Measurements from ENCODE around the gene BACE2. TPM values are rescaled to one million over a fixed set of nuclear protein-coding genes. Genes with fewer than 3 reads are reported as not detected.

Gene BACE2
- total and polyA plus RNA-seq, 2 experiments from 2014 or later: 28.4 to 37.0 TPM

DNA sequence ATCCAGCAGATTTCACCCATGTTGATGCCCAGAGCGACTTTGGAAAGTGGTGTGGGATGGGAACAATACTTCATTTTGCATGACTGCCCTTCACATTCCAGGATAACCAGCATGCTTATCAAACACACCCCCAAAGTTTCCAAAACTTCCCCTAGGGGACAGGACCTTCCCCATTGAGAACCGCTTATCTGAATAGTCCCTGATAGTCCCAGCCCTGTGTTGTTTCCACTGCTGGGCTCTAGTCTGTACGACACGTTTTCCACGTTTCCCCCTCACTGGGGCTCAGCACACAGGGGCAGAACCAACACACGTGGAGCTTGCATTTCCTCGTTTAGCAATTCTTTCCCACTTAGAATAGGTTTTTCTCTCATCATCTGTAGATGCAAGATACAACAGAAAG, 61.0 kb downstream of the BACE2 start:
- H2AFZ ChIP-seq: no peak overlapping the region
- H3K4me3 ChIP-seq: no peak overlapping the region
- no peaks in the 10 kb centered on the region for H4K20me1 ChIP-seq (ENCODE audit: insufficient read depth, poor library complexity, severe bottlenecking)
- H3K36me3 ChIP-seq (replicated peaks; ENCODE audit: insufficient read depth, low read depth): no peaks in the 10 kb centered on the region
- WGBS (ENCODE audit: low lambda C conversion rate, missing lambda C conversion rate): 91% methylated on average over 7 of the region's 7 CpGs
- H3K9me3 ChIP-seq (ENCODE audit: low read depth): no peaks in the 10 kb centered on the region
- no peaks in the 10 kb centered on the region for H3K4me1 ChIP-seq (ENCODE audit: insufficient read depth)
- H3K4me2 ChIP-seq: no peak overlapping the region
- no peak for TF ChIP-seq EZH2 (IDR thresholded peaks at IDR 0.05; ENCODE audit: borderline replicate concordance)
- no peak for TF ChIP-seq EZH2phosphoT487 (IDR thresholded peaks at IDR 0.05; ENCODE audit: low read depth, severe bottlenecking, unreplicated experiment)
- TF ChIP-seq, protein P1, sequence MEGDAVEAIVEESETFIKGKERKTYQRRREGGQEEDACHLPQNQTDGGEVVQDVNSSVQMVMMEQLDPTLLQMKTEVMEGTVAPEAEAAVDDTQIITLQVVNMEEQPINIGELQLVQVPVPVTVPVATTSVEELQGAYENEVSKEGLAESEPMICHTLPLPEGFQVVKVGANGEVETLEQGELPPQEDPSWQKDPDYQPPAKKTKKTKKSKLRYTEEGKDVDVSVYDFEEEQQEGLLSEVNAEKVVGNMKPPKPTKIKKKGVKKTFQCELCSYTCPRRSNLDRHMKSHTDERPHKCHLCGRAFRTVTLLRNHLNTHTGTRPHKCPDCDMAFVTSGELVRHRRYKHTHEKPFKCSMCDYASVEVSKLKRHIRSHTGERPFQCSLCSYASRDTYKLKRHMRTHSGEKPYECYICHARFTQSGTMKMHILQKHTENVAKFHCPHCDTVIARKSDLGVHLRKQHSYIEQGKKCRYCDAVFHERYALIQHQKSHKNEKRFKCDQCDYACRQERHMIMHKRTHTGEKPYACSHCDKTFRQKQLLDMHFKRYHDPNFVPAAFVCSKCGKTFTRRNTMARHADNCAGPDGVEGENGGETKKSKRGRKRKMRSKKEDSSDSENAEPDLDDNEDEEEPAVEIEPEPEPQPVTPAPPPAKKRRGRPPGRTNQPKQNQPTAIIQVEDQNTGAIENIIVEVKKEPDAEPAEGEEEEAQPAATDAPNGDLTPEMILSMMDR (IDR thresholded peaks at IDR 0.05; ENCODE audit: poor library complexity): no peak
- H3K27me3 ChIP-seq: no peaks in the 10 kb centered on the region
- no peak for DNase-seq (ENCODE audit: low spot score)
- H3K9me2 ChIP-seq (replicated peaks; ENCODE audit: insufficient read depth): no peaks in the 10 kb centered on the region
- H3K27ac ChIP-seq: no peak overlapping the region
- H3K79me2 ChIP-seq: no peaks in the 10 kb centered on the region

GRCh38 chr21:41229509-41230248, 61.7 kb downstream of the BACE2 start:
- no peaks in the 10 kb centered on the region for H3K9me3 ChIP-seq (ENCODE audit: low read depth)
- H2AFZ ChIP-seq: no peak overlapping the region
- H3K36me3 ChIP-seq (replicated peaks; ENCODE audit: insufficient read depth, low read depth): no peaks in the 10 kb centered on the region
- no peak overlapping the region for H3K4me3 ChIP-seq
- H3K4me1 ChIP-seq (ENCODE audit: insufficient read depth): no peaks in the 10 kb centered on the region
- DNase-seq (ENCODE audit: low spot score): no peak
- H3K27ac ChIP-seq: no peak overlapping the region
- H3K4me2 ChIP-seq: no peak overlapping the region
- no peaks in the 10 kb centered on the region for H4K20me1 ChIP-seq (ENCODE audit: insufficient read depth, poor library complexity, severe bottlenecking)
- no peaks in the 10 kb centered on the region for H3K9me2 ChIP-seq (replicated peaks; ENCODE audit: insufficient read depth)
- TF ChIP-seq, protein P1 (IDR thresholded peaks at IDR 0.05; ENCODE audit: poor library complexity): no peak
- TF ChIP-seq EZH2phosphoT487 (IDR thresholded peaks at IDR 0.05; ENCODE audit: low read depth, severe bottlenecking, unreplicated experiment) (no peak), EZH2 (IDR thresholded peaks at IDR 0.05; ENCODE audit: borderline replicate concordance) (no peak)
- 96% methylated on average over 10 of the region's 10 CpGs for WGBS (ENCODE audit: low lambda C conversion rate, missing lambda C conversion rate)
- no peaks in the 10 kb centered on the region for H3K79me2 ChIP-seq
- no peaks in the 10 kb centered on the region for H3K27me3 ChIP-seq

DNA sequence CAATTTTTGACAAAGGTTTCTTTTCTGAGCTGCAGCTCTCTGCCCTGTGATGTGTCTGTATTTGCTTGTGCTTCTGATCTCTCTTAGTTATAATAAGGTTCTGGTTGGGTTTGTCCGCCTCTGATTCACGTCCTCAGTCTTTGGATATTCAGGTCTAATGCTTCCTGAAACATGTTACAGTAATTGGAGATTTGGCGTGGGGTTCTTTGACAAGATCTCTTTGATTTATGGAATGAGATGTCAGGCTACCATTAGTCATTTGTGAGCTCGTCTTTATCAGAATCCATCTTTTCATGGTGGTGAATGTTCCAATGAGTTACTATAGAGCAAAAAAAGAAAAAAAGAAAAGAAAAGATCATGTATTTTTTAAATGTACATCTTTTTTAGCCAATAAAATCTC, 62.5 kb downstream of the BACE2 start:
- H4K20me1 ChIP-seq (ENCODE audit: insufficient read depth, poor library complexity, severe bottlenecking): no peaks in the 10 kb centered on the region
- H2AFZ ChIP-seq: no peak overlapping the region
- H3K9me3 ChIP-seq (ENCODE audit: low read depth): no peaks in the 10 kb centered on the region
- TF ChIP-seq EZH2 (IDR thresholded peaks at IDR 0.05; ENCODE audit: borderline replicate concordance) (no peak), EZH2phosphoT487 (IDR thresholded peaks at IDR 0.05; ENCODE audit: low read depth, severe bottlenecking, unreplicated experiment) (no peak)
- TF ChIP-seq, protein P1 (IDR thresholded peaks at IDR 0.05; ENCODE audit: poor library complexity): no peak
- H3K4me1 ChIP-seq (ENCODE audit: insufficient read depth): no peaks in the 10 kb centered on the region
- H3K27me3 ChIP-seq: no peaks in the 10 kb centered on the region
- H3K4me3 ChIP-seq: no peak overlapping the region
- no peak for DNase-seq (ENCODE audit: low spot score)
- H3K36me3 ChIP-seq (replicated peaks; ENCODE audit: insufficient read depth, low read depth): no peaks in the 10 kb centered on the region
- H3K27ac ChIP-seq: no peak overlapping the region
- 71% methylated on average over 4 of the region's 4 CpGs for WGBS (ENCODE audit: low lambda C conversion rate, missing lambda C conversion rate)
- H3K4me2 ChIP-seq: no peak overlapping the region
- no peaks in the 10 kb centered on the region for H3K9me2 ChIP-seq (replicated peaks; ENCODE audit: insufficient read depth)
- no peaks in the 10 kb centered on the region for H3K79me2 ChIP-seq
